Sigmoid colon (tissue), 4 donors: ENCODE data around the gene CARD8.

Source experiments
- EP300 ChIP-seq, 4 donors: sonication (generic); formaldehyde crosslinking; IDR thresholded peaks; one replicate each; pipeline ENCODE4 v1.6.1; 2017; ENCODE audit warnings: antibody characterized with exemption in 4 of 4
- POLR2A ChIP-seq, 2 donors: fragments of 450-650 bp; IDR thresholded peaks; one replicate each; pipeline ENCODE4 v1.6.1; 2016; ENCODE audit warnings: antibody characterized with exemption in 2 of 2, mild to moderate bottlenecking in 2 of 2, moderate library complexity in 2 of 2
- POLR2AphosphoS5 ChIP-seq, 4 donors: sonication (generic); formaldehyde crosslinking; IDR thresholded peaks; one replicate each; pipeline ENCODE4 v1.6.1; 2017; ENCODE audit warnings: antibody characterized with exemption in 4 of 4
- TF ChIP-seq, protein P1 (sequence below), 4 experiments: fragments of 450-650 bp in 3 of 4; fragments of 200-600 bp in 1 of 4; IDR thresholded peaks; one replicate each; pipeline ENCODE4 v1.5.1; 2016 to 2019; ENCODE audit warnings: antibody characterized with exemption in 4 of 4, mild to moderate bottlenecking in 3 of 4, moderate library complexity in 2 of 4

DNA sequence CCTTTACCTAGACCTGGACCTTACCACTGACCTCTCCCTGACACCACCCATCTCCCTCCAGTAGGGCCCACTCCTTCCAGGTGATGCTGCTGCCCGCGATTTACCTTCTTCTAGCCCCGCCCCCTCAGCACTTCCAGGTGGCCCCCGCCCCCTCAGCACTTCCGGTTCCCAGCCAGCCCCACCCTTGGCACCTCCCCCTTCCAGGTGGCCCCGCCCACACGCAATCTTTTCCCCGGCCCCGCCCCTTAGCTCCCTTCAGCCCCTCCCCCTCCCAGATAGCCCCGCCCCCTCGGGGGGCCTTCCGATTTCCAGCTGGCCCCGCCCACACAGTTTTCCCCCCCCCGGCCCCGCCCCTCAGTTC is 86.2 kb downstream of the CARD8 start:
- TF ChIP-seq POLR2AphosphoS5 (IDR thresholded peaks at IDR 0.05) (no peak), EP300 (IDR thresholded peaks at IDR 0.05) (no peak), POLR2A (IDR thresholded peaks at IDR 0.05) (no peak)
- TF ChIP-seq, protein P1, sequence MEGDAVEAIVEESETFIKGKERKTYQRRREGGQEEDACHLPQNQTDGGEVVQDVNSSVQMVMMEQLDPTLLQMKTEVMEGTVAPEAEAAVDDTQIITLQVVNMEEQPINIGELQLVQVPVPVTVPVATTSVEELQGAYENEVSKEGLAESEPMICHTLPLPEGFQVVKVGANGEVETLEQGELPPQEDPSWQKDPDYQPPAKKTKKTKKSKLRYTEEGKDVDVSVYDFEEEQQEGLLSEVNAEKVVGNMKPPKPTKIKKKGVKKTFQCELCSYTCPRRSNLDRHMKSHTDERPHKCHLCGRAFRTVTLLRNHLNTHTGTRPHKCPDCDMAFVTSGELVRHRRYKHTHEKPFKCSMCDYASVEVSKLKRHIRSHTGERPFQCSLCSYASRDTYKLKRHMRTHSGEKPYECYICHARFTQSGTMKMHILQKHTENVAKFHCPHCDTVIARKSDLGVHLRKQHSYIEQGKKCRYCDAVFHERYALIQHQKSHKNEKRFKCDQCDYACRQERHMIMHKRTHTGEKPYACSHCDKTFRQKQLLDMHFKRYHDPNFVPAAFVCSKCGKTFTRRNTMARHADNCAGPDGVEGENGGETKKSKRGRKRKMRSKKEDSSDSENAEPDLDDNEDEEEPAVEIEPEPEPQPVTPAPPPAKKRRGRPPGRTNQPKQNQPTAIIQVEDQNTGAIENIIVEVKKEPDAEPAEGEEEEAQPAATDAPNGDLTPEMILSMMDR (IDR thresholded peaks at IDR 0.05): no peak
